Brain microvascular endothelial cell (primary cell): Measurements from ENCODE around the gene GTF2IRD1.

Source experiments
- DNase-seq: peaks from one replicate; pipeline ENCODE4 v3.0.0-alpha.2; 2020
- H3K27ac ChIP-seq: fragments of 250-450 bp; sonication (Bioruptor Pico); 2 replicates; pipeline ENCODE4 v1.5.1; 2020; ENCODE audit warnings: mild to moderate bottlenecking, moderate library complexity
- H3K27me3 ChIP-seq: fragments of 250-450 bp; sonication (Bioruptor Pico); replicated peaks from 2 replicates; pipeline ENCODE4 v1.5.1; 2020; ENCODE audit warnings: mild to moderate bottlenecking
- H3K36me3 ChIP-seq: fragments of 250-450 bp; sonication (Bioruptor Pico); replicated peaks from 2 replicates; pipeline ENCODE4 v1.5.1; 2020; ENCODE audit warnings: mild to moderate bottlenecking
- H3K4me3 ChIP-seq: 2 replicates; pipeline ENCODE4 v1.5.1; 2011; ENCODE audit warnings: low read depth, mild to moderate bottlenecking, control low read depth, low read length, moderate library complexity
- in situ Hi-C: cut with HindIII; loops from 2 replicates; pipeline ENCODE4 v1.10.0; 2017; ENCODE audit warnings: low sequenced_read_pairs, low pct_ligation_motif_present
- TF ChIP-seq, protein P1 (sequence below): IDR thresholded peaks from 2 replicates; pipeline ENCODE4 v1.5.1; 2011; ENCODE audit warnings: low read depth, mild to moderate bottlenecking, moderate library complexity, low read length, control low read depth, inconsistent platforms; ENCODE audit errors: missing control alignments

Gene GTF2IRD1

DNA sequence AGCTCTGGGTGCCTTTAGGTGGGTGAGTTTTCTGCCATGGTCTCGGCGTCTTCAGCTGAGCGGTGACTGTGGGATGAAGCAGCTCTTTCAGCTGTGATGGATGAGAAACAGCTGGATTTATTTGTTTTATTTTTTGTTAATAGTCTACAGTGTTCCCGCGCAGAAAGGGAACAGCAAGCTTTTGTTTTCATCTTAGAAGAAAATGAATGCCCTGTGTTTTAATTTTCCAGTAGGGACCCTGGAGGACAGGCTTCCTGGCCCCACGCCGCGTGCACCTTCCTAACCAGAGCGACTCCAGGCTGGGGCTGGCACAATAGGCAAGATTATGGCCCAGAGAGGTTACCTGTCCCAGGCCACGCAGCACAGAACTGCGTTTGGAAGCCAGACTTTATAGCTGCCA, 57.6 kb downstream of the GTF2IRD1 start:
- TF ChIP-seq, protein P1, sequence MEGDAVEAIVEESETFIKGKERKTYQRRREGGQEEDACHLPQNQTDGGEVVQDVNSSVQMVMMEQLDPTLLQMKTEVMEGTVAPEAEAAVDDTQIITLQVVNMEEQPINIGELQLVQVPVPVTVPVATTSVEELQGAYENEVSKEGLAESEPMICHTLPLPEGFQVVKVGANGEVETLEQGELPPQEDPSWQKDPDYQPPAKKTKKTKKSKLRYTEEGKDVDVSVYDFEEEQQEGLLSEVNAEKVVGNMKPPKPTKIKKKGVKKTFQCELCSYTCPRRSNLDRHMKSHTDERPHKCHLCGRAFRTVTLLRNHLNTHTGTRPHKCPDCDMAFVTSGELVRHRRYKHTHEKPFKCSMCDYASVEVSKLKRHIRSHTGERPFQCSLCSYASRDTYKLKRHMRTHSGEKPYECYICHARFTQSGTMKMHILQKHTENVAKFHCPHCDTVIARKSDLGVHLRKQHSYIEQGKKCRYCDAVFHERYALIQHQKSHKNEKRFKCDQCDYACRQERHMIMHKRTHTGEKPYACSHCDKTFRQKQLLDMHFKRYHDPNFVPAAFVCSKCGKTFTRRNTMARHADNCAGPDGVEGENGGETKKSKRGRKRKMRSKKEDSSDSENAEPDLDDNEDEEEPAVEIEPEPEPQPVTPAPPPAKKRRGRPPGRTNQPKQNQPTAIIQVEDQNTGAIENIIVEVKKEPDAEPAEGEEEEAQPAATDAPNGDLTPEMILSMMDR: no peak

DNA sequence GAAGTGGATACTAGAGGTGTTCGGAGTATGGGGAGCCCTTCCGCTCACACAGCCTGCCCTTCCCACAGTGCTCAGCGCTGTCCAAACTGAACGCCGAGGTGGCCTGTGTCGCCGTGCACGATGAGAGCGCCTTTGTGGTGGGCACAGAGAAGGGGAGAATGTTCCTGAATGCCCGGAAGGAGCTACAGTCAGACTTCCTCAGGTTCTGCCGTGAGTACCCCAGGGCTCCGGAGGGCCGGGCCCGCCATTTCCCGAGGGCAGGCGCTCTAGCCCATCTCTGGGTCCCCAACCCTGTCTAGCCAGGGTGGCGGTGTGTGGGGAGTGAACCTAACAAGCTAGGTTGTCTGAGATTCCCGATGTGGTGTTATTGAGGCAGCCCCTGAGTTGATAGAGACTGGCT, 59.1 kb downstream of the GTF2IRD1 start:
- Histone ChIP-seq H3K36me3 (peaks cover 13% of the 10 kb centered on the region), H3K27me3 (no peaks in the 10 kb centered on the region), H3K27ac (no peak overlapping the region), H3K4me3 (no peak overlapping the region)
- TF ChIP-seq, protein P1: no peak
- DNase-seq: no peak
- in situ Hi-C loops: no loop called here

More for the DNA sequence above, 57.6 kb downstream of the GTF2IRD1 start:
- in situ Hi-C loops: no loop called here
- no peak for DNase-seq
- no peaks in the 10 kb centered on the region for H3K27me3 ChIP-seq
- H3K4me3 ChIP-seq: no peak overlapping the region
- H3K36me3 ChIP-seq: peaks cover 11% of the 10 kb centered on the region
- no peak overlapping the region for H3K27ac ChIP-seq

DNA sequence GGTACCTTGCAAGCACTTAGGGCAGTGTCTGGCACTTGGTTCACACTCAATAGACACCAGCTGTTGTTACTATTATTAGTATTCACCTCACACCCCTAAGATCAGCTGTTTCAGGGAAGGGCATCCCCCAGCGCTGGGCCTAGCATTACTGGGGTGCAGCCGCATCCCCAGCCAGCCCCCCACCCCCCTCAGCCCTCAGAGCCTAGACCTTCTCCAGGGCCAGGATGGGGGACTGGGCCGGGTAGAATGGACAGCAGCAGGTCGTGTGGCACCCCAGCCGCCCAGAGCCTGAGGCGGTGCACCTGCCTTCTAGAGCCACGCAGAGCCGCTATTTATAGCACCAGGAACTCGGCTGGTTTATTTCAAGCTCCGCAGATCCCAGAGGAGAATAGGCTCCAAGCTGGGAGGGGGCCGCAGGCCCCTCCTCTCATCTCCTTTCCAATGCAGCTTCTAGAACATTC, 60.5 kb downstream of the GTF2IRD1 start:
- Histone ChIP-seq H3K36me3 (peaks cover 13% of the 10 kb centered on the region), H3K4me3 (no peak overlapping the region), H3K27me3 (no peaks in the 10 kb centered on the region), H3K27ac (no peak overlapping the region)
- TF ChIP-seq, protein P1: no peak
- in situ Hi-C loops: no loop called here
- DNase-seq: no peak

DNA sequence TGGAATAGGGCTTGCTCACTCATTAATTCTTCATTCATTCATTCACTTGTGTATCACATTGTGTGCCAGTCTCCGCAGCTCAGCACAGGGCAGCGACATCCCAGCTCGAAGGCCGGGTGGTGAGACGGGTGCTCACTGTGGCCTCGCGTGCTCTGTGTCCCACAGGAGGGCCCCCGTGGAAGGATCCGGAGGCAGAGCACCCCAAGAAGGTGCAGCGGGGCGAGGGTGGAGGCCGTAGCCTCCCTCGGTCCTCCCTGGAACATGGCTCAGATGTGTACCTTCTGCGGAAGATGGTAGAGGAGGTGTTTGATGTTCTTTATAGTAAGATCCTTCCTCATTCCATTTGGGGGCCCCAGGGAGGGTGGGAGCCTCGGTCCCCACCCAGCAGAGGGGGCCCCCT, 61.6 kb downstream of the GTF2IRD1 start:
- no peak overlapping the region for H3K27ac ChIP-seq
- DNase-seq: no peak
- H3K27me3 ChIP-seq: no peaks in the 10 kb centered on the region
- TF ChIP-seq, protein P1: no peak
- peaks cover 20% of the 10 kb centered on the region for H3K36me3 ChIP-seq
- H3K4me3 ChIP-seq: no peak overlapping the region
- in situ Hi-C loops: no loop called here

DNA sequence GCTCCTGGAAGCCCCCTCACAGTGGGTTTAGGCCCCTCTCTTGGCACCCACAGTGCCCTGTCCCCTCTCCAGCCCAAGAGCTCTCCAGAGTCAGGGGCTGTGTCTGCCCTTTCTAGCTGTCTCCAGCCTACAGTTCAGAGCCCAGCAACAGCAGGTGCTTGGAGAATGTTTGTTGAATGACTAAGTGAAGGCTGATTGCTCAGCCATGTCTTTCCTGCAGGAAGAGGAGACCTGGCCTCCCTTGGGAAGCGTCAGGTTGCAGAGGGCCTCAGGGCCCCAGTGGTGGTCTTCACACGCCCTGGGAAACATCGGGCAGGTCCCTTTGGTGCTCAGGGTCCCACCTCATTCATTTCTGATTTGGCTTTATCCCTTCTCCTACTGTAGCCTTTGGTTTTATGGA, 62.5 kb downstream of the GTF2IRD1 start:
- H3K27ac ChIP-seq: no peak overlapping the region
- DNase-seq: no peak
- in situ Hi-C loops: no loop called here
- TF ChIP-seq, protein P1: no peak
- no peak overlapping the region for H3K4me3 ChIP-seq
- no peaks in the 10 kb centered on the region for H3K27me3 ChIP-seq
- peaks cover 23% of the 10 kb centered on the region for H3K36me3 ChIP-seq

DNA sequence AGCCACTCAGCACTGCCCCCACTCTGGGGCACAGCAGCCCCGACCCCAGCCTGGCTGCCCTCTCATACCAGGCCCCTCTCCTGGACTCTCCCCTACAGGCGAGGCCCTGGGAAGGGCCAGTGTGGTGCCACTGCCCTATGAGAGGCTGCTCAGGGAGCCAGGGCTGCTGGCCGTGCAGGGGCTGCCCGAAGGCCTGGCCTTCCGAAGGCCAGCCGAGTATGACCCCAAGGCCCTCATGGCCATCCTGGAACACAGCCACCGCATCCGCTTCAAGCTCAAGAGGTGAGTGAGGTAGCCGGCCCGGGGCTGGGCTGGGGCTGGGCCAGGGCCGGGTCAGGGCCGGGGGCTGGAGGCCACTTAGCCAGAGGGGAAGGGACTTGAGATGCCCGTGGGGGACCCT, 64.3 kb downstream of the GTF2IRD1 start:
- TF ChIP-seq, protein P1: no peak
- H3K4me3 ChIP-seq: no peak overlapping the region
- in situ Hi-C loops: no loop called here
- no peaks in the 10 kb centered on the region for H3K27me3 ChIP-seq
- H3K36me3 ChIP-seq: peaks cover 23% of the 10 kb centered on the region
- no peak overlapping the region for H3K27ac ChIP-seq
- DNase-seq: no peak
